ENCODE measurements around the gene SLC17A9. TPM values are rescaled to one million over a fixed set of nuclear protein-coding genes. Genes with fewer than 3 reads are reported as not detected.

SLC17A9 gene
- total RNA-seq, 4 donors from 2014 or later, result 0.10 to 2.1 (median 0.66) TPM

- no peak for DNase-seq (ENCODE audit: low spot score in 2 of 2)
- TF ChIP-seq CTCF (IDR thresholded peaks at IDR 0.05) (no peak), POLR2AphosphoS5 (IDR thresholded peaks at IDR 0.05) (no peak)
- 97% methylated on average over 19 of the region's 27 CpGs for WGBS
Observed at GRCh38 chr20:62966212-62967148, 14.0 kb downstream of the SLC17A9 start.

GRCh38 chr20:62967149-62967501, 14.6 kb downstream of the SLC17A9 start:
- H3K27me3 ChIP-seq, result peaks cover 14% of the 10 kb centered on the region
- DNase-seq (ENCODE audit: low spot score in 2 of 2), result no peak
- H3K27ac ChIP-seq, result no peak overlapping the region
- H3K4me3 ChIP-seq, result no peak overlapping the region
- peaks cover 10% of the 10 kb centered on the region for H3K36me3 ChIP-seq
- WGBS, result 90% methylated on average over 5 of the region's 6 CpGs
- H3K4me1 ChIP-seq, result peaks cover 11% of the 10 kb centered on the region
- no peaks in the 10 kb centered on the region for H3K9me3 ChIP-seq
- TF ChIP-seq POLR2AphosphoS5 (IDR thresholded peaks at IDR 0.05) (no peak), POLR2A (IDR thresholded peaks at IDR 0.05) (no peak), CTCF (IDR thresholded peaks at IDR 0.05) (no peak), EP300 (IDR thresholded peaks at IDR 0.05) (no peak)

More at GRCh38 chr20:62966212-62967148, 14.0 kb downstream of the SLC17A9 start:
- no peak overlapping the region for H3K4me3 ChIP-seq
- H3K4me1 ChIP-seq, result peaks cover 11% of the 10 kb centered on the region
- no peak overlapping the region for H3K27ac ChIP-seq
- H3K9me3 ChIP-seq, result no peaks in the 10 kb centered on the region
- H3K27me3 ChIP-seq, result peaks cover 14% of the 10 kb centered on the region
- peaks cover 10% of the 10 kb centered on the region for H3K36me3 ChIP-seq

GRCh38 chr20:62967628-62968351, 15.3 kb downstream of the SLC17A9 start:
- no peaks in the 10 kb centered on the region for H3K9me3 ChIP-seq
- no peak for DNase-seq (ENCODE audit: low spot score in 2 of 2)
- H3K4me3 ChIP-seq, result no peak overlapping the region
- 85% methylated on average over 27 of the region's 27 CpGs for WGBS
- no peak overlapping the region for H3K27ac ChIP-seq
- peaks cover 9% of the 10 kb centered on the region for H3K36me3 ChIP-seq
- H3K27me3 ChIP-seq, result peaks cover 18% of the 10 kb centered on the region
- H3K4me1 ChIP-seq, result peaks cover 15% of the 10 kb centered on the region
- TF ChIP-seq CTCF (IDR thresholded peaks at IDR 0.05), result no peak

- peaks cover 26% of the 10 kb centered on the region for H3K27me3 ChIP-seq
- peaks cover 20% of the 10 kb centered on the region for H3K4me1 ChIP-seq
- TF ChIP-seq POLR2AphosphoS5 (IDR thresholded peaks at IDR 0.05), result no peak
- no peak for TF ChIP-seq CTCF (IDR thresholded peaks at IDR 0.05)
- no peak for TF ChIP-seq POLR2A (IDR thresholded peaks at IDR 0.05)
- TF ChIP-seq EP300 (IDR thresholded peaks at IDR 0.05), result no peak
- no peaks in the 10 kb centered on the region for H3K9me3 ChIP-seq
- H3K36me3 ChIP-seq, result peaks cover under 1% of the 10 kb centered on the region
- H3K27ac ChIP-seq, result no peak overlapping the region
- 67% methylated on average over 17 of the region's 21 CpGs for WGBS
- H3K4me3 ChIP-seq, result no peak overlapping the region
- DNase-seq (ENCODE audit: low spot score in 2 of 2), result no peak
Observed at GRCh38 chr20:62968378-62969178, 16.1 kb downstream of the SLC17A9 start.
